SK-N-MC (cell line): ENCODE data around the gene CGNL1.

Source experiments
- EZH2 ChIP-seq: fragments of 200-600 bp; sonication (generic); IDR thresholded peaks from one replicate; pipeline ENCODE4 v1.6.1; 2017; ENCODE audit warnings: antibody characterized with exemption
- POLR2AphosphoS5 ChIP-seq: IDR thresholded peaks from 2 replicates; pipeline ENCODE4 v1.6.1; 2012; ENCODE audit warnings: mild to moderate bottlenecking, low read depth, low read length, borderline replicate concordance

GRCh38 chr15:57548835-57549234 lies 172.5 kb downstream of the CGNL1 start:
- TF ChIP-seq POLR2AphosphoS5 (no peak), EZH2 (no peak)
